HG03460 (cell line): ENCODE results near the gene MYLIP.
"Not testable (repeated sequence)": the region's sequence is repeated elsewhere in the genome, so short reads cannot be mapped to it uniquely, and the experiment has no call there.

Experiments used
- ATAC-seq: cut with Tn5 transposase; IDR thresholded peaks from one replicate; pipeline ENCODE4 v1.9.1; 2021; ENCODE audit not compliant: unreplicated experiment

The MYLIP gene

GRCh38 chr6:16168858-16169257 is 40.0 kb downstream of the MYLIP start:
- no peak for ATAC-seq

- no peak for ATAC-seq
These were observed 42.5 kb downstream of the MYLIP start for GRCh38 chr6:16171400-16171799.

DNA sequence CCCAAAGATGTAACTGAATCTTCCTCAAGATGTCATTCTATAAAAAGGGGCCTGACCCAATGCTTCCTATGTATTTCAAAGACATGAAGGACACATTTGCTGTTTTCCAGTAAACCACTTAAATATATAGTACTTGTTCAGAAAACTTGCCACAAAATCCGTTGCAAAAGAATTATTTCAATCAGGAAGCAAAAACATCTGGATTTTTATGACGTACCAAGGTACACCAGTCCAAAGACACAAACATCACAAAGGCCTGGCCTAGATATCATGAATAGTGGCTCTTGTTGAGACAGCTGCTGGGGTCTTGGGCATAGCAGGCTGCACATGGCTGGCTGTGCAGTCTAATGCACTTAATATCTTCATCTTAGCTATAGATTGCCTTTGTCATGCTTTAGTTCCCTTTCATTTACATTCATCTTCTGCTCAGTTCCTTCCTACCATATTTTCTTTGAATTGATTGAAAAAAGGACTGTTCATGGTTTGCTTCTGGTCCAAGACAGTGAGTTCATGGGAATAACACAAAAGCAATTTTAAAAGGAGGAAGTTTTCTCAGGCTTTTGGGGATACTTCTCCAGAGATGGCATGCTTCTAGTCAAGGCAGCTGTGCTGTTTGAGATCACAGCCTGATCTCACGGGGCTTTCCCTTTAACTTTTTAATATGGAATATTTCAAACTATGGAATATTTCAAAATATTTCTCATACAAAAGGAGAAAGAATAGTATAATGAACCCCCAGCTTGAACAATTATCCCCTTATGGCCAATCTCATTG is 44.5 kb downstream of the MYLIP start:
- no peak for ATAC-seq

- no peak for ATAC-seq
These were observed 45.7 kb downstream of the MYLIP start for GRCh38 chr6:16174416-16175078.

DNA sequence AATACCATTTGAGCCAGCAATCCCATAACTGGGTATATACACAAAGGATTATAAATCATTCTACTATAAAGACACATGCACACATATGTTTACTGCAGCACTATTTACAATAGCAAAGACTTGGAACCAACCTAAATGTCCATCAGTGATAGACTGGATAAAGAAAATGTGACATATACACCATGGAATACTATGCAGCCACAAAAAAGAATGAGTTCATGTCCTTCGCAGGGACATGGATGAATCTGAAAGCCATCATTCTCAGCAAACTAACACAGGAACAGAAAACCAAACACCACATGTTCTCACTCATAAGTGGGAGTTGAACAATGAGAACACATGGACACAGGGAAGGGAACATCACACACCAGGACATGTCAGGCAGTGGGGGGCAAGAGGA is 47.7 kb downstream of the MYLIP start:
- not testable (repeated sequence) for ATAC-seq

GRCh38 chr6:16177881-16178280 is 49.0 kb downstream of the MYLIP start:
- no peak for ATAC-seq

- no peak for ATAC-seq
These were observed 49.5 kb downstream of the MYLIP start for GRCh38 chr6:16178351-16178750.

GRCh38 chr6:16179063-16179462 is 50.2 kb downstream of the MYLIP start:
- ATAC-seq, result no peak

DNA sequence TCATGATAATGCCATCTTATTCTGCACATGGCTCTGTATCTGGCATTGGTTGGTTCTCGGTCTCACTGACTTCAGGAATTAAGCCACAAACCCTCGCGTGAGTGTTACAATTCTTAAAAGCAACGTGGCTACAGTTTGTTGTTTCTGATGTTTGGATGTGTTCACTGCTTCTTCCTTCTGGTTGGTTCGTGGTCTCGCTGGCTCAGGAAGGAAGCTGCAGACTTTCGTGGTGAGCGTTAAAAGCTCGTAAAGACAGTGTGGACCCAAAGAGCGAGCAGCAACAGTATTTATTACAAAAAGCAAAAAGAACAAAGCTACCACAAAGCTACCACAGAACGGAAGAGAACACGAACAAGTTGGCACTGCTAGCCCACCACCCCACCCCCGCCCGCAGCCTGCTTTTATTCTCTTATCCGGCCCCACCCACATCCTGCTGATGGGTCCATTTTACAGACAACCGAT is 51.1 kb downstream of the MYLIP start:
- no peak for ATAC-seq

GRCh38 chr6:16180696-16181438 is 52.0 kb downstream of the MYLIP start:
- ATAC-seq, result no peak

GRCh38 chr6:16181439-16182297 is 52.8 kb downstream of the MYLIP start:
- no peak for ATAC-seq

DNA sequence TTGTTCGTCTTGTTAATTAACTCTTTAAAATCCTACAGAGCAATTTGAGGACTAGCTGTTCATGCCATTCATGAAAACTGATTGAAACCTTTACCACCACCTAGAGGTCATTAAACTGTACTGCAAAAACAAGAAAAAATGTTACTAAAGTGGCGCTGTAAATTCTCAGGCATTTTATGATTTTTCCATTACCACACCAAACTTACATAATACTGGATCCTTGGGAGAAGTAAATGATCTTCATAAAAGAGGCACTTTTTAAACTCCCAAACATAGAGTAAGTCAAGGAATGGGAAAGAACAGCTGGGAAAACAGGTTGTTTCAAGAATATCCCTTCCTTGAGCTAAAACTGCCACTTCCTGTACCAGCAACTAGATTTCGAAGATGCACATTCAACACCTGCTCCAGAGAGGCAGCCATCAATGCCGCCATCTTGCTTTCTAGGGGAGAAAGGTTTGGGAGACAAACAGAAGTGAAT is 54.3 kb downstream of the MYLIP start:
- ATAC-seq, result no peak

DNA sequence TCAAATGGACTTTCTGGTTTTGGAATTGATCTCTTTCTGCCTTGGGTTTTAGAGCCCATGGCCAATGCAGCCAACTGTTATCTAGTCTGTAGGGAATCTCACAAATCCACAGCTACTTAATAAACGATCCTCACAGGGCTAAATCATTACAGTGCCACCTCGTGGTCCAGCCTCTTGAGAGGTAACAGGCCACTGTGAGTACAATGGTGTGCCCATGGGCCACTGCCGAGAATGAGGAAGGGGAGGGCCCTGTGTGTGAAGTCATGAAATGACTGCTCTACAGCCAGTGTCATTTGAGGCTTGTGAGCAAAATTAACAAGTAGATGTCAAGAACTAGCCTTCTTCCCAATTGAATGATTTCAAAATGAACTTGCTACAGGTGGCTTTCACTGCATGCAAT is 55.2 kb downstream of the MYLIP start:
- ATAC-seq, result no peak

DNA sequence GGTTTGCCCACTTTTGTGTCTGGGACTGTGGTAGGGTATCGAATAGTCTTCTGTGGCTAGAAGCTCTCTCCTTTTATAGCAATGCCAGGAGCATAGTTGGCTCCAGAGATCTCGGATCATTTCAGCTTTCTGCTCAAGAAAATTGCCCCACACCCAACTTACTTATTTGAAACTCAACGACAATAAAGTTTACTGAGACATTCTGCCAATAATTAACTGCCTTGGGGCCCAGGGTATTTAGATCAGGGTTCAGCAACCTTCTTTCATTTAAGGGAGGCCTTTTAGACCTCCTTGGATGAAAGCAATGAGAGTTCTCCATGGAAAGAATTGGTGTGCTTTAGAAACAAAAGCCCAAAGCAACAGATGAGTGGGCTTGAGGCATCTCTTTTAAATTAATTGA is 55.7 kb downstream of the MYLIP start:
- no peak for ATAC-seq

- ATAC-seq, result no peak
These were observed 58.3 kb downstream of the MYLIP start for GRCh38 chr6:16187176-16187575.

- ATAC-seq, result no peak
These were observed 61.3 kb downstream of the MYLIP start for GRCh38 chr6:16190214-16190613.

DNA sequence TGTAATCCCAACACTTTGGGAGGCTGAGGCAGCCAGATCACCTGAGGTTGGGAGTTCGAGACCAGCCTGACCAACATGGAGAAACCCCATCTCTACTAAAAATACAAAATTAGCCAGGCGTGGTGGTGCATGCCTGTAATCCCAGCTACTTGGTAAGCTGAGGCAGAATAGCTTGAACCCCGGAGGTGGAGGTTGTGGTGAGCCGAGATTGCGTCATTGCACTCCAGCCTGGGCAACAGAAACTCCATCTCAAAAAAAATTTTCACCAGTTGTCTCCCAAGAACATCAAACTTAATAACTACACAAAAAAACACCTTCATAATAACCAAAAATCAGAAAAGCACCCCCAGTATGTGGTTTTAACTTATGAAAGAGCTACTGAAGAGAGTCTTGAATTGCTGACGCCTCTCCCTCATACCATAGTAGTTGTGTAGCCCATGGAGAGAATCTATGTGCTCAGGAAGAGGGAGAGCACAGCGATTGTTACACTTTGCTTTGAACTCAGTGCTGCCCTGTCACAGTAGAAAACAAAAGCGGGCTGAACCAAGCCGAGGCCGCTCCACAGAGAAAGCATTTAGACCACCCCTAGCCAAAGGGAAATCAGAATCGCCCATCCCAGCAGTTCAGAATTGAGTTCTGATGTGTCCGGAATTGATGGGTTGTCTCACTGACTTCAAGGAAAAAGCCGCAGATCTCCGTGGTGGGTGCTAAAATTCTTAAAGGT is 67.5 kb downstream of the MYLIP start:
- ATAC-seq, result no peak

DNA sequence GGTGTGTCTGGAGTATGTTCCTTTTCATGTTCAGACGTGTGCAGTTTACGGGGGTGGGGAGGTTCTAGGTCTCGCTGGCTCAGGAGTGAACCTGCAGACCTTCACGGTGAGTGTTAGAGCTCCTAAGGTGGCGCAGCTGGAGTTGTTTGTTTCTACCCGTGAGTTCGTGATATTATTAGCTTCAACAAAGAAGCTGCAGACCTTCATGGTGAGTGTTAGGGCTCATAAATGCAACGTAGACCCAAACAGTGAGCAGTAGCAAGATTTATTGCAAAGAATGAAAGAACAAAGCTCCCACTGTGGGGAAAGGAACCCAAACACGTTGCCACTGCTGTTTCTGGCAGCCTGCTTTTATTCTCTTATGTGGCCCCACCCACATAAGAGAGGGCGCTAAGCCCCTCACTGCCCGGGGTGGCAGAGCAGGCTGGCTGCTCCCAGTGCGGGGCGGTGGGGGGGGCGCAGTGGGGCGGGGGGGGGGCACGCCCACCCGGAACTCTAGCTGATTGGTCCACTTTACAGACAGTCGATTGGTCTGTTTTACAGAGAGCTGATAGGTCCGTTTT is 68.2 kb downstream of the MYLIP start:
- ATAC-seq, result no peak
